Stimulated activated CD4-positive, alpha-beta T cell treated with anti-CD3 and anti-CD28 coated beads, Interleukin-1b, Interleukin-23, amount 100 ng/mL, for 4 hours (primary cell): ENCODE data around the gene OR56B4.

ENCODE experiments used
- DNase-seq, 2 donors: peaks; one replicate each; pipeline ENCODE4 v3.0.0-alpha.2; 2020; ENCODE audit warnings: low read depth in 2 of 2

Gene OR56B4

DNA sequence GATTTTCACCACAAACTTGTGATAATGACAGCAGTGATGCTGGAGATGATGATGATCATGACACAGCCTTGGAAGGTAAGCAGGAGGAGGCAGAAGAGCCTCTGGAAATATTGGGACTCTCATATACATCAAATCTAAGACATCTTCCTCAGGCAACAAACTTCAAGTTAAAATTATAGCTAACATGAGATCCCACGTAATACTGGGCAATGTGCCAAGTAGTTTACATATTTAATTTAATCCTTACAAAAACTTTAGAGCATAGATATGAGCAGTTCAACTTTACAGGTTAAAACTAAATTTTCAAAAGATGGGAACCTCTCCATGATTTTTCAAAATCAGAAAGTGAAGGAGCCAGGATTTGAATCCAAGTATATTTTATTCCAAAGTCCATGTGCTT, 43.6 kb downstream of the OR56B4 start:
- DNase-seq, result no peak

DNA sequence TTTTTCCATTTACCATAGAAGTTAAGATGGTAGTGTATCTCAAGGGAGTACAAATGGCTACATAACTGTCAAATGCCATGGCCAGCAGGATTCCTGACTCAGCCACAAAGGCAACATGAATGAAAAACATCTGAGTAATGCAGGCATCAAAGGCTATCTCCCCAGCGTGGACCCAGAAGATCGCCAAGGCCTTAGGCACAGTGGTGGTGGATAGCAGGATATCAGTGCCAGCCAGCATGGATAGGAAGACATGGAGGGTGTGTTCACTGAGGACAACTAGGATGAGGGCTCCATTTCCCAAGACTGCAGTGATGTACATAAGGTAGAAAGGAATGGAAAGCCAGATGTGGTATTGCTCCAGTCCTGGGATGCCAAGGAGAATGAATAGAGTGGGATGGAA, 44.6 kb downstream of the OR56B4 start:
- DNase-seq, result no peak

DNA sequence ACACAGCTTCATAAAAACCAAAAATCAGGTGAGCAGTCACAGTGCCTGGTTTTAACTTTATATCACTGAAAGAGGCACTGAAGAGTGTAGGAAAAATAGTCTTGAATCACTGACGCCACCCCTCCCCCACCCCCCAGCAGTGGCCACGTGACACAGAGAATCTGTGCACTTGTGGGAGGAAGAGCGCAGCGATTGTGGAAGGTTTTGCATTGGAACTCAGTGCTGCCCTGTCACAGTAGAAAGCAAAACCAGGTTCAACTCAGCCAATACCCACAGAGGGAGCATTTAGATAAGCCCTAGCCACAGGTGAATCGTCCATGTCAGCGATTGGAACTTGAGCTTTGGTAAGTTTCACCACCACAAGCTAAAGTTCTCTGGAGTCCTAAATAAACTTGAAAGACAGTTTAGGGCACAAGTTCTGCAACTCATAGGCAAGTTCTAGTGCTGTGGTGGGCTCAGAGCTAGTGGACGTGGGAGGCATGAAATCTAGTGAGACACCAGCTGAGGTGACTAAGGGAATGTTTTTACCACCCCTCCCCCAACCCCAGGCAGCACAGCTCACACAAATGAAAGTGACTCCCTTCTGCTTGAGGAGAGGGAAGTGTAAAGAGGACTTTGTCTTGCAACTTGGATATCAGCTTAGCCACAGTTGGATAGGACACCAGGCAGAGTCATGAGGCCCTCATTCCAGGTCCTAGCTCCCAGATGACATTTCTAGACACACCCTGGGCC, 49.3 kb downstream of the OR56B4 start:
- no peak for DNase-seq
